GM12872 (cell line): ENCODE data around the gene TMEM108.

Experiments used
- TF ChIP-seq, protein P1 (sequence below): IDR thresholded peaks from 3 replicates; pipeline ENCODE4 v1.5.1; 2011; ENCODE audit warnings: low read depth, mild to moderate bottlenecking, low read length, moderate library complexity; ENCODE audit not compliant: insufficient read depth

Gene TMEM108

GRCh38 chr3:133135306-133135705, 97.1 kb downstream of the TMEM108 start:
- TF ChIP-seq, protein P1, sequence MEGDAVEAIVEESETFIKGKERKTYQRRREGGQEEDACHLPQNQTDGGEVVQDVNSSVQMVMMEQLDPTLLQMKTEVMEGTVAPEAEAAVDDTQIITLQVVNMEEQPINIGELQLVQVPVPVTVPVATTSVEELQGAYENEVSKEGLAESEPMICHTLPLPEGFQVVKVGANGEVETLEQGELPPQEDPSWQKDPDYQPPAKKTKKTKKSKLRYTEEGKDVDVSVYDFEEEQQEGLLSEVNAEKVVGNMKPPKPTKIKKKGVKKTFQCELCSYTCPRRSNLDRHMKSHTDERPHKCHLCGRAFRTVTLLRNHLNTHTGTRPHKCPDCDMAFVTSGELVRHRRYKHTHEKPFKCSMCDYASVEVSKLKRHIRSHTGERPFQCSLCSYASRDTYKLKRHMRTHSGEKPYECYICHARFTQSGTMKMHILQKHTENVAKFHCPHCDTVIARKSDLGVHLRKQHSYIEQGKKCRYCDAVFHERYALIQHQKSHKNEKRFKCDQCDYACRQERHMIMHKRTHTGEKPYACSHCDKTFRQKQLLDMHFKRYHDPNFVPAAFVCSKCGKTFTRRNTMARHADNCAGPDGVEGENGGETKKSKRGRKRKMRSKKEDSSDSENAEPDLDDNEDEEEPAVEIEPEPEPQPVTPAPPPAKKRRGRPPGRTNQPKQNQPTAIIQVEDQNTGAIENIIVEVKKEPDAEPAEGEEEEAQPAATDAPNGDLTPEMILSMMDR: no peak

DNA sequence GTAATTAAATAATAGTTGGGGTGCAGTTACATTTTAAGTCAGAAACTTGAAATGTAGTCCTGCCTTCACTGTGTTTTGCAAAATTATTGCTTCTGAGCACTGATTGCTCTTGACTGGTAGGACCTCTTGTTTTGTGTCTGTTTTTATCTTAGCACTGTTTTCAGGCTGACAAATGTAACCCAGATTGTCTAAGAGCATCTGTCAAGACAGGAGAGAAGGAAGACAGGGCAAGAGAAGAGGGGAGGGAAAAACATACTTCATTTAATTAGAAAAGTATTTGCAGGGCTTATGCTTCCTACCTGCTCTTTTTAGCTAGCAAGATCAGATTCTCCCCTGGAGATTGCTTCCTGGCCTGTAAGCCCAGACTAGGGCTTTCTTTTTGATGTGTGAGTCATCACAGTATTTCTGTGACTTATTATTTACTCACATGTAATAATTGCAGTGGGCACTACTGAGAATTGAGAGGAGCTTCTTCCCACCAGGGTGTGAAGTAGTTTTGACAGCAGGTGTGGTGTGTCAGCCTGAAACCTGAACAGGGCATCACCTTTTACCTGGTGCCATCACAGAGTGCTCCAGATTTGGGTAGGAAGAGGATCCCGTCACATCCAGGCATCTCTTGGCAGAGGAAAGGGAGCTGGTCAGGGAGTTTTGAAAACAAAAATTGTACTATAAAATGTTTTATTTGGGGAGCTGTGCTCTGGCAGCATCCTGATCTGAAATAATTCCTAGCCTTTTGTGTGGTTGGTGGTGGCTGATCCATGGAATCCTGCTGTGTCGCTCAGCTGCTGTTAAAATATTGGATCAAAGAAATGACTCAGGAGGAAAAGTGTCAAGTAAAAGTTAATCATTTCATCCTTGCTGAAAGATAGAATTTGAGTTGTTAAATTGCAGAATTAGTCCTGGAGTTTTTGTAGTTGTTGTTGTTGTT, 98.2 kb downstream of the TMEM108 start:
- TF ChIP-seq, protein P1: no peak

GRCh38 chr3:133137042-133137996, 99.1 kb downstream of the TMEM108 start:
- TF ChIP-seq, protein P1: no peak

GRCh38 chr3:133138017-133138416, 99.8 kb downstream of the TMEM108 start:
- TF ChIP-seq, protein P1: no peak

GRCh38 chr3:133152056-133152455, 113.9 kb downstream of the TMEM108 start:
- TF ChIP-seq, protein P1: no peak

DNA sequence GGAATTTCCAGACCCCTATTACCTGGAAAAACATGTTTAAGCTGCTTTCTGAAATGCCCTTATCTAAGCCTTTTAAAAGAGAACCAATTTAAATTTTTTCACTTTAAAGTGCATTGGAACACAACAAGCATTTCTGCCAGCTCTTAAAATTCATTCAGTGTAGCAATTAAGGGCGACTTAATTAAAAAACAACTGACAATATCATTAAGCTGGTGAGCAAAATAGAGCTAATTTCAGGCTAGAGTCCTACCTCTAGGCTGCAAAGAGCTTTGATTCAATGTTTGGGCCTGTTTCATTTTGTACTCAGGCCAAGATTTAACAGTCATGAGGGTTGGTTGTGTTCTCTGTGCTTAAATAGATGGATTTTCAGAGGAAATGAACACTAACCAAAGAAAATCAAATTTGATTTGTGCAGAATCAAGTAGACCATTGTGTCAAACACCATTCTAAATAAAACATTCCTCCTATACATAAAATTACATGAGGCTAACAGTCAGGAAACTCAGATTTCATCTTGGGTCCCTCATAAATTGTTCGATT, 114.6 kb downstream of the TMEM108 start:
- TF ChIP-seq, protein P1: no peak

- TF ChIP-seq, protein P1: no peak
These were observed 115.2 kb downstream of the TMEM108 start for GRCh38 chr3:133153382-133153781.
